Caco-2 (cell line): ENCODE results near the gene CACNA1A. TPM values are rescaled to one million over a fixed set of nuclear protein-coding genes. Genes with fewer than 3 reads are reported as not detected.

Experiments
- BruUV-seq: library from RNA; stranded (reverse); fragments of 400-500 nt; replicated peaks from 2 replicates; lab custom pipeline; 2021; lab: Mats Ljungman, UMichigan
- CTCF ChIA-PET: fragments of 300-600 bp; sonication (Branson Sonifier 250); formaldehyde crosslinking; loops from one replicate; lab custom pipeline; 2022; ENCODE audit warnings: antibody characterized with exemption; lab: Charles Lee
- POLR2A ChIA-PET: fragments of 300-600 bp; sonication (Branson Sonifier 250); formaldehyde crosslinking; loops from one replicate; lab custom pipeline; 2022; ENCODE audit warnings: antibody characterized with exemption; lab: Charles Lee
- DNase-seq, 2 experiments: peaks; one replicate each; pipeline versions ENCODE4 v3.0.0 to v3.0.0-alpha.2; 2020 to 2022
- H3K27me3 ChIP-seq: replicated peaks from 2 replicates; pipeline ENCODE4 v1.6.0; 2011; ENCODE audit warnings: low read length; ENCODE audit not compliant: control insufficient read depth, insufficient read depth
- H3K36me3 ChIP-seq: 2 replicates; pipeline ENCODE4 v1.5.1; 2011; ENCODE audit warnings: low read length; ENCODE audit not compliant: control insufficient read depth, insufficient read depth
- H3K4me1 ChIP-seq: fragments of 250-450 bp; sonication (Bioruptor Pico); 2 replicates; pipeline ENCODE4 v1.5.1; 2020; ENCODE audit warnings: mild to moderate bottlenecking
- H3K4me3 ChIP-seq: 2 replicates; pipeline ENCODE4 v1.5.1; 2011; ENCODE audit warnings: low read depth, mild to moderate bottlenecking, control low read depth, low read length
- H3K9me3 ChIP-seq: fragments of 250-450 bp; sonication (Bioruptor Pico); 2 replicates; pipeline ENCODE4 v1.5.1; 2020; ENCODE audit warnings: mild to moderate bottlenecking, moderate library complexity
- H3K27ac Mint-ChIP-seq: one replicate; pipeline ENCODE4 v1.8.0; 2022; ENCODE audit warnings: mixed read lengths; ENCODE audit not compliant: unreplicated experiment
- H3K27me3 Mint-ChIP-seq: one replicate; pipeline ENCODE4 v1.8.0; 2022; ENCODE audit warnings: mixed read lengths; ENCODE audit not compliant: insufficient read depth, unreplicated experiment
- H3K36me3 Mint-ChIP-seq: one replicate; pipeline ENCODE4 v1.8.0; 2022; ENCODE audit warnings: mild to moderate bottlenecking, mixed read lengths; ENCODE audit not compliant: insufficient read depth, unreplicated experiment
- H3K4me1 Mint-ChIP-seq: one replicate; pipeline ENCODE4 v1.8.0; 2022; ENCODE audit warnings: low read depth, mixed read lengths; ENCODE audit not compliant: unreplicated experiment
- H3K4me3 Mint-ChIP-seq: one replicate; pipeline ENCODE4 v1.8.0; 2022; ENCODE audit warnings: mild to moderate bottlenecking, moderate library complexity, mixed read lengths; ENCODE audit not compliant: unreplicated experiment
- H3K9me3 Mint-ChIP-seq: one replicate; pipeline ENCODE4 v1.8.0; 2022; ENCODE audit warnings: mixed read lengths; ENCODE audit not compliant: unreplicated experiment
- intact Hi-C: fragments of 100-400 bp; cut with micrococcal nuclease; formaldehyde crosslinking; loops from one replicate; pipeline ENCODE4 v1.10.0; 2022; ENCODE audit not compliant: unreplicated experiment
- total RNA-seq: library from RNA; stranded (reverse); gene quantifications from 2 replicates; pipeline ENCODE4 v1.2.3, GENCODE V29; 2022
- TF ChIP-seq, protein P1 (sequence below), 2 experiments: fragments of 200-600 bp in 1 of 2; IDR thresholded peaks; 1 replicate in 1 of 2; 2 replicates in 1 of 2; pipeline versions ENCODE4 v1.5.1 to v1.8.0; 2011 to 2022; ENCODE audit warnings: antibody characterized with exemption in 1 of 2, control low read depth in 1 of 2, inconsistent platforms in 1 of 2, low read depth in 1 of 2, low read length in 1 of 2, mild to moderate bottlenecking in 1 of 2, moderate library complexity in 1 of 2; ENCODE audit not compliant: insufficient read depth in 1 of 2, severe bottlenecking in 1 of 2, unreplicated experiment in 1 of 2

Gene CACNA1A
- total RNA-seq, 1 experiment from 2014 or later = not detected

DNA sequence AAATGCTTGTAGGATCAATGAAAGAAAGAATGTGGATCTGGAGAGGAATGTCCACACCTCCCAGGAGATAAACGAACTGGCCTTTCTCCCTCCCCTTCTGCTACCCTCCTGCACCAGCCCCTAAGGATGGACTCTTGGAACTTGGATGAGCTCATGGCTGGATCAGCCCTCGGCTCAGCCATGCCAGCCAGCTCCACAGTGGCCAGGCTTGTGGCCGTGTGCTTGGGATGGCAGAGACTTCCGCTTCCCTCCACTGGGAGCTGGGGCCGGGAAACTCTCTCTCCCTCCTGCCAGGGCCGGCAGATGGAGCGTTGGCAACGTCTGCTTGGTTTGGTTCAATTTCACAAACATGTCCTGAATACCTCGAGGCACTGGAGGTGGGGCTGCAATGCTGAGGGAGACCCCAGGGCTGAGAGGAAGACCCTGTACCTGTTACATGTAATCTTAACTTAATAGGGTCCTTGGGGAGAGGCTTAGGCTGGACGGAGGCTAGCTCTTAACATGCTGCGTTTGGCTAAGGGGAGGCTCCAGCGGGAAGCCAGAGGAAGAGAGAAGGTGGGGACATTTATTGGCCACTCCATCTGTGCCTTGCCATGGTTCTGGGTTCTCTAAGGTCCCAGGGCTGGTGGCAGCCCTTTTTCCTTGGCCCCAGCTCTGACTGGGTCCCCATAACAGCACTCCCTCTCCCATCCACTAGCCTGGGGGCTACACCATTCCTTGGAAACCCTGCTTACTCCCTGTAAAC is 203.6 kb downstream of the CACNA1A start:
- no peaks in the 10 kb centered on the region for H3K27me3 ChIP-seq
- BruUV-seq = no TSS peak
- Mint-ChIP-seq H3K4me3 (no peak overlapping the region), H3K9me3 (no peaks in the 10 kb centered on the region), H3K4me1 (no peaks in the 10 kb centered on the region), H3K27ac (no peak overlapping the region), H3K36me3 (no peaks in the 10 kb centered on the region), H3K27me3 (peaks cover 6% of the 10 kb centered on the region)
- CTCF ChIA-PET = no interaction called here
- intact Hi-C loops = no loop called here
- POLR2A ChIA-PET = no interaction called here
- H3K36me3 ChIP-seq = no peaks in the 10 kb centered on the region
- H3K9me3 ChIP-seq = no peaks in the 10 kb centered on the region
- H3K4me1 ChIP-seq = no peaks in the 10 kb centered on the region
- TF ChIP-seq, protein P1, sequence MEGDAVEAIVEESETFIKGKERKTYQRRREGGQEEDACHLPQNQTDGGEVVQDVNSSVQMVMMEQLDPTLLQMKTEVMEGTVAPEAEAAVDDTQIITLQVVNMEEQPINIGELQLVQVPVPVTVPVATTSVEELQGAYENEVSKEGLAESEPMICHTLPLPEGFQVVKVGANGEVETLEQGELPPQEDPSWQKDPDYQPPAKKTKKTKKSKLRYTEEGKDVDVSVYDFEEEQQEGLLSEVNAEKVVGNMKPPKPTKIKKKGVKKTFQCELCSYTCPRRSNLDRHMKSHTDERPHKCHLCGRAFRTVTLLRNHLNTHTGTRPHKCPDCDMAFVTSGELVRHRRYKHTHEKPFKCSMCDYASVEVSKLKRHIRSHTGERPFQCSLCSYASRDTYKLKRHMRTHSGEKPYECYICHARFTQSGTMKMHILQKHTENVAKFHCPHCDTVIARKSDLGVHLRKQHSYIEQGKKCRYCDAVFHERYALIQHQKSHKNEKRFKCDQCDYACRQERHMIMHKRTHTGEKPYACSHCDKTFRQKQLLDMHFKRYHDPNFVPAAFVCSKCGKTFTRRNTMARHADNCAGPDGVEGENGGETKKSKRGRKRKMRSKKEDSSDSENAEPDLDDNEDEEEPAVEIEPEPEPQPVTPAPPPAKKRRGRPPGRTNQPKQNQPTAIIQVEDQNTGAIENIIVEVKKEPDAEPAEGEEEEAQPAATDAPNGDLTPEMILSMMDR (IDR thresholded peaks at IDR 0.05; ENCODE audit: insufficient read depth in 1 of 2, low read depth in 1 of 2, low read length in 1 of 2, severe bottlenecking in 1 of 2, unreplicated experiment in 1 of 2) = no peak
- no peak for DNase-seq
- H3K4me3 ChIP-seq = no peak overlapping the region

DNA sequence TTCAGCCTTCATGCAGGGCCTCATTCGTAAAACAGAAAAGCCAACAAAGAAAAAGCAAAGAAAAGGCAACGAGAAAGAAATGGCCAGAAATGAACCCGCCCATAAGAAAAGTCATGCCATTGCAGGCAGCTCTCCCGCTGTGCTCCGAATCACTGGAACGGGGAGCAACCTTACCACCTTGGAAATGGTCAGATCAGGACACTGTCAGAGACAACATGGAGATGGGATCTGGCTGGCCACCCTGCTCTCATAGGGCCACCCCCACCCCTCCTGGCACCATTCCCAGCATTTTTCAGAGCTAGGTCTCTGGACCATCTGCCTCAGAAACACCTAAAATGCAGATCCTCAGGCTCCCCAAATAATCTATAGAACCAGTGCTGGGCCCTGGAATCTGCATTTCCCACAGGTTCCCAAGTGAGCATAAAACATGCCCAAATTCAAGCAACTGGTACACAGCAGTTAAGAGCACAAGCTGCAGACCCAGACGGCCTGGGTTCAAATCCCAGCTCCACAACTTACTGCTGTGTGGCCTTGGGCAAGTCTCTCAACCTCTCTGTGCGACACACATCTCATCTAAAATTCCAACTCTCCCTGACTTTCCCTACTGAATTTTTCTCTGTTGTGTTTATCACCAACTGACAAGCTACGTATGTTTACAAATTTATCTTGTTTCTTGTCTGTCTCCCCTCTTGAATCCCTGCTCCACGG is 204.5 kb downstream of the CACNA1A start:
- intact Hi-C loops = no loop called here
- H3K9me3 Mint-ChIP-seq = no peaks in the 10 kb centered on the region
- Histone ChIP-seq H3K4me1 (no peaks in the 10 kb centered on the region), H3K4me3 (no peak overlapping the region), H3K27me3 (no peaks in the 10 kb centered on the region), H3K9me3 (no peaks in the 10 kb centered on the region), H3K36me3 (no peaks in the 10 kb centered on the region)
- H3K36me3 Mint-ChIP-seq = no peaks in the 10 kb centered on the region
- TF ChIP-seq, protein P1 (IDR thresholded peaks at IDR 0.05; ENCODE audit: insufficient read depth in 1 of 2, low read depth in 1 of 2, low read length in 1 of 2, severe bottlenecking in 1 of 2, unreplicated experiment in 1 of 2) = no peak
- no peaks in the 10 kb centered on the region for H3K4me1 Mint-ChIP-seq
- DNase-seq = no peak
- H3K27me3 Mint-ChIP-seq = peaks cover 6% of the 10 kb centered on the region
- no peak overlapping the region for H3K27ac Mint-ChIP-seq
- POLR2A ChIA-PET = no interaction called here
- CTCF ChIA-PET = no interaction called here
- no peak overlapping the region for H3K4me3 Mint-ChIP-seq
- BruUV-seq = no TSS peak

DNA sequence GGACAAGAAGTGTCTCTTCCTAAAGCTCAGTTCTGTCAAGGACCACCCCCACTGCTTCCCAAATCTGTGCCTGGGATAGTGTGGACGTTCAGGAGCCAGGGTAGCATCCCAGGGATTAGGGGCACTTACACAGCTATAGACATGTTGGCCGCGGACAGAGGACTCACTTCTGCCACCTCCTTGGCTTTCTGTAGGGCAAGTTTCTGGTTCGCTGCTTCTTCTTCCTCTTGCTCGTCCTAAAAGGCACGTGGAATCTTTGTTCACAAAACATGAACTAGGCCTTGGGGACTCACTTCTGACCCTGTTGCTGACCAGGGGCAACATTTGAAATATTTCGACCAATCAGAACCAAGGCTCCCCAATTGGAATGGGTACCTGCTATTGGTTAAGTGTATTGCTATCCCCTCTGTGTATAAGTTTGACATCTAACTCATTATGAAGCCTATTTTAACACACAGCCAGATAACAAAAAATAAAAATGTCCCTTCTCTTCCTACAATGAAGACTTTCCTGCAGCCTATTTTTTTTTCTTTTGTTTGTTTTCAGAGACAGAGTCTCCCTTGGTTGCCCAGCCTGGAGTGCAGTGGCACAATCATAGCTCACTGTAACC is 205.8 kb downstream of the CACNA1A start:
- DNase-seq = no peak
- no peaks in the 10 kb centered on the region for H3K27me3 ChIP-seq
- CTCF ChIA-PET = no interaction called here
- H3K4me3 ChIP-seq = no peak overlapping the region
- Mint-ChIP-seq H3K27ac (no peak overlapping the region), H3K4me1 (no peaks in the 10 kb centered on the region), H3K4me3 (no peak overlapping the region), H3K9me3 (no peaks in the 10 kb centered on the region), H3K27me3 (peaks cover 6% of the 10 kb centered on the region), H3K36me3 (no peaks in the 10 kb centered on the region)
- no TSS peak for BruUV-seq
- no peaks in the 10 kb centered on the region for H3K36me3 ChIP-seq
- POLR2A ChIA-PET = no interaction called here
- no peaks in the 10 kb centered on the region for H3K9me3 ChIP-seq
- H3K4me1 ChIP-seq = no peaks in the 10 kb centered on the region
- TF ChIP-seq, protein P1 (IDR thresholded peaks at IDR 0.05; ENCODE audit: insufficient read depth in 1 of 2, low read depth in 1 of 2, low read length in 1 of 2, severe bottlenecking in 1 of 2, unreplicated experiment in 1 of 2) = no peak
- intact Hi-C loops = no loop called here
